ENCODE measurements around the gene ZAP70.

ZAP70 gene

DNA sequence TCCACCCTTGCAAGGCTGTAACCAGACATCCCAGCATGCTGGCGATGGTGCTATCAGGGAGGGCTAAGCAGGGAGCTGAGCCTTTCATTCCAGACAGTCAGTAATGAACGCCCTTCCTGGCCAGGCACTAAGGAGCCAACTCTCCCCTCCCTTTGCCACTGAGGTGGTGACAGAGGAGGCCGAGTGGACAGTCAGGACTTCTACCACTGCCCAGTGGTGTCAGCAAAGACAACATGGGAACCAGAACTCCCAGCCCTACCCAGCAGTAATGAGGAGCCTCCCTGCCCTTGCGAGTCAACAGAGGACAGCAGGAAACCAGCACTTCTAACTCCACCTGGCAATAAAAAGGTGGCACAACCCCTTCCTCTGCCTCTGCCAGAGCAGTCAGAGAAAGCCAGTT, 68.6 kb downstream of the ZAP70 start:
- WGBS (ENCODE audit: insufficient coverage) = 87% methylated on average over 3 of the region's 4 CpGs
- DNase-seq = no peak
- no peak overlapping the region for H3K4me3 ChIP-seq (ENCODE audit: control insufficient read depth in 1 of 7, extremely low read depth in 1 of 7, insufficient read depth in 4 of 7, low read depth in 2 of 7, low read length in 6 of 7)
- H3K9me3 ChIP-seq (ENCODE audit: control extremely low read depth in 1 of 5, control insufficient read depth in 4 of 5, insufficient read depth in 2 of 5, low read depth in 1 of 5, low read length in 4 of 5) = no peaks in the 10 kb centered on the region
- H3K4me1 ChIP-seq (ENCODE audit: control extremely low read depth in 1 of 4, control insufficient read depth in 4 of 4, insufficient read depth in 4 of 4, low read length in 3 of 4) = no peaks in the 10 kb centered on the region
- CTCF ChIA-PET = interaction anchor here (1.1 kb wide), 1 partner anchor 79 kb away, joined by 3 read pairs; no protein-coding TSS in a partner anchor
- POLR2A ChIA-PET = no interaction called here
- H3K36me3 ChIP-seq (ENCODE audit: control insufficient read depth in 4 of 4, insufficient read depth in 4 of 4, low read length in 3 of 4) = peaks cover 2 to 24% (median 12%) of the 10 kb centered on the region in 4 experiments
- H3K27me3 ChIP-seq (replicated peaks in 2 of 5; ENCODE audit: control insufficient read depth in 4 of 5, insufficient read depth in 5 of 5, low read length in 4 of 5) = no peaks in the 10 kb centered on the region
- no peak overlapping the region for H3K27ac ChIP-seq (ENCODE audit: insufficient read depth in 1 of 2, low read depth in 1 of 2, low read length in 2 of 2, poor library complexity in 1 of 2, severe bottlenecking in 2 of 2)

DNA sequence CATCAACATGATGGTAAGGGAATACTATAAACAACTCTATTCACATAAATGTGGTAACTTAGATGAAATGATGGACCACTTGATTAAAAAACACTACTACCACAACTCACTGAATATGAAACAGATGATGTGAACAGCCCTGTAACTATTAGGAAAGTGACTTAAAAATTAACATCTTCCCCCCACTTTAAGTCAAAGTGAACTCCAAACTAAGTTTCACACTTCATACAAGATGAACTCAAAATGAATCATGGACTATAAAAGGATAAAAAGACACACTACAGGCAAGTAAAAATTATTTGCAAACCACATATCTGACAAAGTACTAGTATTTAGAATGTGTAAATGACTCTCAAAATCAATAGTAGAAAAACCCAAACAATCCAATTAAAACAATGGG, 71.6 kb downstream of the ZAP70 start:
- Histone ChIP-seq H3K9me3 (ENCODE audit: control extremely low read depth in 1 of 5, control insufficient read depth in 4 of 5, insufficient read depth in 2 of 5, low read depth in 1 of 5, low read length in 4 of 5) (no peaks in the 10 kb centered on the region), H3K27me3 (replicated peaks in 2 of 5; ENCODE audit: control insufficient read depth in 4 of 5, insufficient read depth in 5 of 5, low read length in 4 of 5) (no peaks in the 10 kb centered on the region), H3K4me3 (ENCODE audit: control insufficient read depth in 1 of 7, extremely low read depth in 1 of 7, insufficient read depth in 4 of 7, low read depth in 2 of 7, low read length in 6 of 7) (no peak overlapping the region), H3K36me3 (ENCODE audit: control insufficient read depth in 4 of 4, insufficient read depth in 4 of 4, low read length in 3 of 4) (peaks cover 6 to 44% (median 13%) of the 10 kb centered on the region in 4 experiments), H3K27ac (ENCODE audit: insufficient read depth in 1 of 2, low read depth in 1 of 2, low read length in 2 of 2, poor library complexity in 1 of 2, severe bottlenecking in 2 of 2) (no peak overlapping the region), H3K4me1 (ENCODE audit: control extremely low read depth in 1 of 4, control insufficient read depth in 4 of 4, insufficient read depth in 4 of 4, low read length in 3 of 4) (no peaks in the 10 kb centered on the region)
- POLR2A ChIA-PET = no interaction called here
- CTCF ChIA-PET = no interaction called here
- DNase-seq = no peak

DNA sequence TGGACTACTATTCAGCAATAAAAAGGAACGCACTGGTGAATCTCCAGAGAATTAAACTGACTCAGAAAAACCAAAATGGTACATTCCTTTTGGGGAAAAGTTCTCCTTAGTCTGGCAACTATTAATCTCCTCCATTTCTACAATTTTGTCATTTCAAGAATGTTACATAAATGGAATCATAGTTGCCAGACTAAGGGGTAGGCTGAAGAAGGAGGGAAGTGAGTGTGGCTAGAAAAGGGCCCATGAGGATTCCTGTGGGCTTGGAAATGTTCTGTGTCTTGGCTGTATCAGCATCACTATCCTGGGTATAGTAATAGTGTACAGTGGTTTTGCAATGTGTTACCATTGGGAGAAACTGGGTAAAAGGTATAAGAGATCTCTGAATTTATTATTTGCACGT, 72.4 kb downstream of the ZAP70 start:
- Histone ChIP-seq H3K4me1 (ENCODE audit: control extremely low read depth in 1 of 4, control insufficient read depth in 4 of 4, insufficient read depth in 4 of 4, low read length in 3 of 4) (no peaks in the 10 kb centered on the region), H3K36me3 (ENCODE audit: control insufficient read depth in 4 of 4, insufficient read depth in 4 of 4, low read length in 3 of 4) (peaks cover 8 to 44% (median 12%) of the 10 kb centered on the region in 4 experiments), H3K27me3 (replicated peaks in 2 of 5; ENCODE audit: control insufficient read depth in 4 of 5, insufficient read depth in 5 of 5, low read length in 4 of 5) (no peaks in the 10 kb centered on the region), H3K9me3 (ENCODE audit: control extremely low read depth in 1 of 5, control insufficient read depth in 4 of 5, insufficient read depth in 2 of 5, low read depth in 1 of 5, low read length in 4 of 5) (no peaks in the 10 kb centered on the region), H3K27ac (ENCODE audit: insufficient read depth in 1 of 2, low read depth in 1 of 2, low read length in 2 of 2, poor library complexity in 1 of 2, severe bottlenecking in 2 of 2) (no peak overlapping the region), H3K4me3 (ENCODE audit: control insufficient read depth in 1 of 7, extremely low read depth in 1 of 7, insufficient read depth in 4 of 7, low read depth in 2 of 7, low read length in 6 of 7) (no peak overlapping the region)
- POLR2A ChIA-PET = no interaction called here
- 100% methylated on average over 1 of the region's 2 CpGs for WGBS (ENCODE audit: insufficient coverage)
- CTCF ChIA-PET = interaction anchor here (1.0 kb wide), 1 partner anchor 21 kb away, joined by 3 read pairs; no protein-coding TSS in a partner anchor
- no peak for DNase-seq

DNA sequence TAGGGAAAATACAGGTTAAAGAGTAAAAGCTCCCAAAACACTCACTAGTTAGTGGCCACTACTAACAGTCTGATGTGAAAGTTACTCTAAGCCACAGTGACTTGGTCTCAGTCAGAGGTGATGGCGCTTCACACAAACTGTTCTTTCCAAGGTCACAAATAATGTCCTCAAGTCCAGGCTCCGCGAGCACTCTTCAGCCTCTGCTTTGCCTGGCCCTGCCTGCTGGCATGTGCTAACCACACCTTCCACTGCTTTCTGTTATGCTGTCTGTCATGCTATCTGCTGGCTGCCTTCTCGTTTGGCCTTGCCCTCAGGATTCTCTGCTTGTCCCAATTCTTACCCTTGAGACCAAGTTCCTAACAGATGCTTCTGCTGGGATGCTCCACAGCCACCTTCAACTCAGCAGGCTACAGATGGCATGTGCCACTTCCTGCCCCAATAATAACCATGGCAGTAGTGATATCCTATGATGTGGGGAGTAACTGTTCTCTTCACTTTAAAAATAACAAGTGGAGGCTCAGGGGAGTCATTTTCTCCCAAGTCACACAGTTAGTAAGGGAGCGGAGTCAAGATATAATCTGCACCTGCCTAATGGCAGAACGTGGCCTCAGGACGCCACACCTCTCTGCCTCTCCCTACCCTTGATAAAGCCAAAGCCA, 75.7 kb downstream of the ZAP70 start:
- CTCF ChIA-PET = interaction anchor here (1.0 kb wide), 1 partner anchor 14 kb away, joined by 4 read pairs; no protein-coding TSS in a partner anchor

More for the DNA sequence above, 75.7 kb downstream of the ZAP70 start:
- H3K9me3 ChIP-seq (ENCODE audit: control extremely low read depth in 1 of 5, control insufficient read depth in 4 of 5, insufficient read depth in 2 of 5, low read depth in 1 of 5, low read length in 4 of 5) = no peaks in the 10 kb centered on the region
- no peaks in the 10 kb centered on the region for H3K4me1 ChIP-seq (ENCODE audit: control extremely low read depth in 1 of 4, control insufficient read depth in 4 of 4, insufficient read depth in 4 of 4, low read length in 3 of 4)
- DNase-seq = no peak
- H3K36me3 ChIP-seq (ENCODE audit: control insufficient read depth in 4 of 4, insufficient read depth in 4 of 4, low read length in 3 of 4) = peaks cover 13 to 57% (median 24%) of the 10 kb centered on the region in 4 experiments
- no peak overlapping the region for H3K4me3 ChIP-seq (ENCODE audit: control insufficient read depth in 1 of 7, extremely low read depth in 1 of 7, insufficient read depth in 4 of 7, low read depth in 2 of 7, low read length in 6 of 7)
- POLR2A ChIA-PET = no interaction called here
- no peak overlapping the region for H3K27ac ChIP-seq (ENCODE audit: insufficient read depth in 1 of 2, low read depth in 1 of 2, low read length in 2 of 2, poor library complexity in 1 of 2, severe bottlenecking in 2 of 2)
- H3K27me3 ChIP-seq (replicated peaks in 2 of 5; ENCODE audit: control insufficient read depth in 4 of 5, insufficient read depth in 5 of 5, low read length in 4 of 5) = no peaks in the 10 kb centered on the region
- WGBS (ENCODE audit: insufficient coverage) = 100% methylated on average over 7 of the region's 7 CpGs

All from common myeloid progenitor, CD34-positive (primary cell).